ENCODE results near the gene BICDL1.

BICDL1 gene

GRCh38 chr12:120102189-120103043 lies 113.4 kb downstream of the BICDL1 start:
- DNase-seq (ENCODE audit: low read depth): no peak

- DNase-seq (ENCODE audit: low read depth): no peak
Observed at GRCh38 chr12:120103044-120103338, 114.0 kb downstream of the BICDL1 start.

- DNase-seq (ENCODE audit: low read depth): no peak
Observed at GRCh38 chr12:120103371-120103770, 114.3 kb downstream of the BICDL1 start.

GRCh38 chr12:120106151-120106550 lies 117.1 kb downstream of the BICDL1 start:
- DNase-seq (ENCODE audit: low read depth): no peak

- DNase-seq (ENCODE audit: low read depth): no peak
Observed at GRCh38 chr12:120109570-120110267, 120.7 kb downstream of the BICDL1 start.

- DNase-seq (ENCODE audit: low read depth): no peak
Observed at GRCh38 chr12:120110550-120111501, 121.8 kb downstream of the BICDL1 start.

GRCh38 chr12:120115066-120115465 lies 126.0 kb downstream of the BICDL1 start:
- no peak for DNase-seq (ENCODE audit: low read depth)

GRCh38 chr12:120115692-120116440 lies 126.8 kb downstream of the BICDL1 start:
- DNase-seq (ENCODE audit: low read depth): no peak

- no peak for DNase-seq (ENCODE audit: low read depth)
Observed at GRCh38 chr12:120116441-120116791, 127.4 kb downstream of the BICDL1 start, which contains the start of gene RAB35. RAB35 (minus strand) TSS chr12:120116753; CDS start chr12:120116650, 103 bp downstream.

- peak; percentile 93 for DNase-seq (ENCODE audit: low read depth)
Observed at GRCh38 chr12:120116792-120117651, 128.0 kb downstream of the BICDL1 start.

GRCh38 chr12:120117961-120118320 lies 128.9 kb downstream of the BICDL1 start:
- DNase-seq (ENCODE audit: low read depth): no peak

GRCh38 chr12:120118321-120119061 lies 129.5 kb downstream of the BICDL1 start:
- DNase-seq (ENCODE audit: low read depth): no peak

GRCh38 chr12:120119271-120119973 lies 130.4 kb downstream of the BICDL1 start:
- DNase-seq (ENCODE audit: low read depth): no peak

- no peak for DNase-seq (ENCODE audit: low read depth)
Observed at GRCh38 chr12:120121343-120121742, 132.3 kb downstream of the BICDL1 start.

- no peak for DNase-seq (ENCODE audit: low read depth)
Observed at GRCh38 chr12:120121766-120122293, 132.8 kb downstream of the BICDL1 start.

- DNase-seq (ENCODE audit: low read depth): no peak
Observed at GRCh38 chr12:120125029-120125428, 136.0 kb downstream of the BICDL1 start.

- no peak for DNase-seq (ENCODE audit: low read depth)
Observed at GRCh38 chr12:120125792-120126634, 137.0 kb downstream of the BICDL1 start.

- DNase-seq (ENCODE audit: low read depth): no peak
Observed at GRCh38 chr12:120126635-120127005, 137.6 kb downstream of the BICDL1 start.
